ENCODE data around the gene CIAO2B.
A peak's percentile ranks its signal among the peaks of the same experiment; 100 is the strongest.
"Not testable (repeated sequence)": the region's sequence is repeated elsewhere in the genome, so short reads cannot be mapped to it uniquely, and the experiment has no call there.

The CIAO2B gene

GRCh38 chr16:66952430-66953110 is 18.4 kb upstream of the CIAO2B start:
- no peak overlapping the region for H3K4me3 ChIP-seq (ENCODE audit: low read length)
- peaks cover 25% of the 10 kb centered on the region for H3K4me1 ChIP-seq (ENCODE audit: control insufficient read depth, insufficient read depth, low read length)
- H3K36me3 ChIP-seq (ENCODE audit: control insufficient read depth, insufficient read depth, low read length): no peaks in the 10 kb centered on the region
- H3K27me3 ChIP-seq (ENCODE audit: control insufficient read depth, insufficient read depth, low read length): peaks cover 18% of the 10 kb centered on the region
- H3K9me3 ChIP-seq (ENCODE audit: control insufficient read depth, low read length): no peaks in the 10 kb centered on the region
- no peak overlapping the region for H3K9ac ChIP-seq (ENCODE audit: low read length)

DNA sequence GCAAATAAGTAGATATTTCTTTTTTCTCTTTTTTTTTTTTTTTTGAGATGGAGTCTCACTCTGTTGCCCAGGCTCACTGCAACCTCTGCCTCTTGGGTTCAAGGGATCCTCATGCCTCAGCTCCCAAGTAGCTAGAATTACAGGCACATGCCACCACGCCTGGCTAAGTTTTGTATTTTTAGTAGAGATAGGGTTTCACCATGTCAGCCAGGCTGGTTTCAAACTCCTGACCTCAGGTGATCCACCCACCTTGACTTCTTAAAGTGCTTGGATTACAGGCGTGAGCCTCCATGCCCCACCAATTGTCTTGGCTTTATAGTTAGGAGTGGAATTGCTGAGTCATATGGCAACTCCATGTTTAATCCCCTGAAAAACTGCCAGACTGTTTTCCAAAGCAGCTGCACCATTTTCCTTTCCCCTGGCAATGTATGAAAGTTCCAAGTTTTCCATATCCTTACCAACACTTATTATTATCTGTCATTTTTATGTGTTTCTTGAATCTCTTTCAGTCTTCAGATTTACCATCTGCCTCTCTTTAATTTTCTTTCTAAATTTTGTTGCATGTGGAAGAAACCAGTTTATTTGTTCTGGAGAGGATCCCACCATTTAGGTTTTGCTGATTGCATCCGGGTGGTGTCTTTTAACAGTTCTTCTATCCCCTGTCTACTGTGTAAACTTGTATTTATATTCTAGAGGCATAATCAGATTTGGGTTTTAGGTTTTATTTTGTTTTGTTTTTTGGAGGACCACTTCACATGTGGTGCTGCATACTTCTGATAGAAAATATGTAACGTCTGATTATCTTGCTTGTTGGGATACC is 17.0 kb upstream of the CIAO2B start:
- H3K36me3 ChIP-seq (ENCODE audit: control insufficient read depth, insufficient read depth, low read length): no peaks in the 10 kb centered on the region
- H3K27me3 ChIP-seq (ENCODE audit: control insufficient read depth, insufficient read depth, low read length): peaks cover 18% of the 10 kb centered on the region
- H3K4me1 ChIP-seq (ENCODE audit: control insufficient read depth, insufficient read depth, low read length): peaks cover 25% of the 10 kb centered on the region
- H3K9ac ChIP-seq (ENCODE audit: low read length): no peak overlapping the region
- no peak overlapping the region for H3K4me3 ChIP-seq (ENCODE audit: low read length)
- H3K9me3 ChIP-seq (ENCODE audit: control insufficient read depth, low read length): no peaks in the 10 kb centered on the region

DNA sequence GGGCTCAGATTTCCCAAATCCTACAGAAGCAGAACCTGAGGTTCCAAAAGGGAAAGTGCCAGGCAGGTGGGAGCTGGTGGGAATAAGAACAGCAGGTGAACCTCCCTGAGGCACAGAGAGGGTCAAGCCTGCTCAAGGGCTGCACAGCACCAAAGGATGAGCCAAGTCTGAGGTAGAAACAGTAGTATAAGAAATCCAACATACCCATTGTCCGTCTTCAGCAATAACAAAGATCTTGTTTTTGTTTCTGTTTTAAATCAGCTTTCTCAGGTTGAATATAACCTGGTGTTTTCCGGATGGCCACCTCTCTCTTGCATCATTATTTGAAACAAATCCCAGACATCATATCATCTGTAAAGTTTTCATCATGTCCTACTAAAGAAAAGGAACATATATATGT is 16.2 kb upstream of the CIAO2B start:
- Histone ChIP-seq H3K9me3 (ENCODE audit: control insufficient read depth, low read length) (no peaks in the 10 kb centered on the region), H3K4me3 (ENCODE audit: low read length) (no peak overlapping the region), H3K9ac (ENCODE audit: low read length) (no peak overlapping the region), H3K36me3 (ENCODE audit: control insufficient read depth, insufficient read depth, low read length) (no peaks in the 10 kb centered on the region), H3K27me3 (ENCODE audit: control insufficient read depth, insufficient read depth, low read length) (peaks cover 18% of the 10 kb centered on the region), H3K4me1 (ENCODE audit: control insufficient read depth, insufficient read depth, low read length) (peaks cover 25% of the 10 kb centered on the region)

DNA sequence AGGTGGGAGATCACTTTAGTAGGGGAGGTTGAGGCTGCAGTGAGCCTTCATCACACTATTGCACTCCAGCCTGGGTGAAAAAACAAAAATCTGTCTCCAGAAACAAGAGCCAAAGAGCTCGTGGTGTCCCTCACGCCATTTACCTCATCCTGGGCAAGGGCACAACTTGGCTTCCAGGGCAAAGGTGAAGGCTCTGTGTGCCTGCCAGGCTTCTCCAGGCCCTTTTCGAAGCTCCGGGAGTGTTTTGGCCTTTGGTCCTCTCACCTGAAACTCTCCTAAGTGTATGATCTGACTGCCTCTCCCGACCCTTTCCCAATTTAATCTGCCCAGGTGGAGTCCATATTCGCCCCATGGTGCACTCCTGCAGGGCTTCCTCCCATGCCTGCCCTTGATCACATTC is 15.3 kb upstream of the CIAO2B start:
- H3K9me3 ChIP-seq (ENCODE audit: control insufficient read depth, low read length): no peaks in the 10 kb centered on the region
- H3K9ac ChIP-seq (ENCODE audit: low read length): peak overlapping the region; percentile 51
- H3K4me1 ChIP-seq (ENCODE audit: control insufficient read depth, insufficient read depth, low read length): peaks cover 25% of the 10 kb centered on the region
- H3K36me3 ChIP-seq (ENCODE audit: control insufficient read depth, insufficient read depth, low read length): no peaks in the 10 kb centered on the region
- no peak overlapping the region for H3K4me3 ChIP-seq (ENCODE audit: low read length)
- H3K27me3 ChIP-seq (ENCODE audit: control insufficient read depth, insufficient read depth, low read length): peaks cover 18% of the 10 kb centered on the region

DNA sequence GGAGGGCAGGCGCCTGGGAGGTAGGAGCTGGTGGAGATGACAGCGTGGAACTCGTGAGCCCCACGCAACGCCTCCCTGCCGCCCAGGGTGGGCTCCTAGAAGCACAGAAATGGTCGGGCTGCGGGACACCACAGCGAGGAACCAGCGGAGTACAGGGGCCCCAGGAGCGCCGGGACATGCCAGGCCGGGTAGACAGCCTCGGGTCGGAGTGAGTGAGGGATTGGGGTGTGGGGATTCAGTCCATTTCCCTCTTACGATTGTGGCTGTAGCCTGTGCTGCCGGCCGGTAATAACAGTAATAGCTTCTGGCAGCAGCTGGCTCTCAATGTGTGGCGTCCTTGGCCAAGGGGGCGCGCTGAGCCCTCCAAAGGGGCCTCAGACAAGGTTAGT is 14.6 kb upstream of the CIAO2B start:
- H3K4me1 ChIP-seq (ENCODE audit: control insufficient read depth, insufficient read depth, low read length): peaks cover 21% of the 10 kb centered on the region
- peak overlapping the region; percentile 51 for H3K9ac ChIP-seq (ENCODE audit: low read length)
- peaks cover 18% of the 10 kb centered on the region for H3K27me3 ChIP-seq (ENCODE audit: control insufficient read depth, insufficient read depth, low read length)
- no peaks in the 10 kb centered on the region for H3K36me3 ChIP-seq (ENCODE audit: control insufficient read depth, insufficient read depth, low read length)
- H3K4me3 ChIP-seq (ENCODE audit: low read length): no peak overlapping the region
- no peaks in the 10 kb centered on the region for H3K9me3 ChIP-seq (ENCODE audit: control insufficient read depth, low read length)

- Histone ChIP-seq H3K9ac (ENCODE audit: low read length) (peak overlapping the region; percentile 51), H3K9me3 (ENCODE audit: control insufficient read depth, low read length) (no peaks in the 10 kb centered on the region), H3K4me3 (ENCODE audit: low read length) (peak overlapping the region; percentile 57), H3K36me3 (ENCODE audit: control insufficient read depth, insufficient read depth, low read length) (no peaks in the 10 kb centered on the region), H3K4me1 (ENCODE audit: control insufficient read depth, insufficient read depth, low read length) (peaks cover 16% of the 10 kb centered on the region), H3K27me3 (ENCODE audit: control insufficient read depth, insufficient read depth, low read length) (peaks cover 18% of the 10 kb centered on the region)
Observed at GRCh38 chr16:66948134-66948836, 14.1 kb upstream of the CIAO2B start.

DNA sequence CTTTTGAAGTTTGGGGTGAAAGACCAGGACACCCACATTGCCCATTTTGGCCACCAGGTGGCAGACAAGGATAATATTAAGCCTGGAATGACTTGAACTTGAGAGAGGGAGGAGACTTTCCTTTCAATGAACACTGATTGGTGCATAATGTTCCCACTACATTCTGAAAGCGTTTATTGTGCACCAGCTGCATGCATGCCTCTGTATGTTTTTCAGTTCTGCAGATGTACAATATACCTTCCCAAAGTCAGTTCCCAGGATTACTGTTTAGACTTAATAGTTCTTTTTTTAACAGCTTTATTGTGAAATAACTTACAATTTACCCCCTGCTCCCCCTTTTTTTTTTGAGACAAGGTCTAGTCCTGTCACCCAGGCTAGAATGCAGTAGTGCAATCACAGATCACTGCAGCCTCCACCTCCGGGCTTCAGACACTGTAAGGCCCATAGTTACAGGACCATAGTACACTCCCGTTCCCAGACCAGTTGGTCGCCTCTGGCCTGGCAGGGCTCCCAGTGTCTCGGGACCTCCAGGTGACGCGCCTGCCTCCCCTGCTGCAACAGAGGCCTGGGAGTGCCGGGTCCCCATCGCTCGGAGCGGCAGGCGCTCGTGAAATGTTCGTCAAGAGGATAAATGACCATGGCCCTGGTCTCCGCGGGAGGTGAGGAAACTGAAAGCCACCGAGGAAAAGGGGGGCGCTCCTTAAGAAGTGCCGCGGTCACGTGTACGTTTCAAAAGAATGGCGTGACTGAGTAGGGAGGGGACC is 13.3 kb upstream of the CIAO2B start:
- Histone ChIP-seq H3K9me3 (ENCODE audit: control insufficient read depth, low read length) (no peaks in the 10 kb centered on the region), H3K9ac (ENCODE audit: low read length) (peak overlapping the region; percentile 56), H3K27me3 (ENCODE audit: control insufficient read depth, insufficient read depth, low read length) (peaks cover 18% of the 10 kb centered on the region), H3K4me3 (ENCODE audit: low read length) (peak overlapping the region; percentile 57), H3K36me3 (ENCODE audit: control insufficient read depth, insufficient read depth, low read length) (no peaks in the 10 kb centered on the region), H3K4me1 (ENCODE audit: control insufficient read depth, insufficient read depth, low read length) (peaks cover 9% of the 10 kb centered on the region)

DNA sequence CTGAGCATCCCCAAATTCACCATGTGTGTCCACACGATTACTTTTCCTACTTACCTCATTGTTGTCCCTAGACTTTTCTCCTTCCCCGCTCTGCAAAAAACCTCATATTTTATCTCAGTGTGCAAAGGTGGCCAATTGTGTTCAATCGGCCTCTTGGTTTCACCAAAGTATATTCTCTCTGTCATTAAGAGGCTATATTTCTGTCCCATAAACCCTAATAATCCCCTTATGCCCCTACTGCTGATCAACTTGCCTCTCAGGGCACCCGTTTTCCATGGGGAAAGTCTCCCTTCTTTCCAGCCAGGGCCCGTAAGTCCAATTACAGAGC is 12.7 kb upstream of the CIAO2B start:
- H3K36me3 ChIP-seq (ENCODE audit: control insufficient read depth, insufficient read depth, low read length): no peaks in the 10 kb centered on the region
- peaks cover 9% of the 10 kb centered on the region for H3K4me1 ChIP-seq (ENCODE audit: control insufficient read depth, insufficient read depth, low read length)
- no peak overlapping the region for H3K4me3 ChIP-seq (ENCODE audit: low read length)
- H3K9ac ChIP-seq (ENCODE audit: low read length): no peak overlapping the region
- no peaks in the 10 kb centered on the region for H3K9me3 ChIP-seq (ENCODE audit: control insufficient read depth, low read length)
- H3K27me3 ChIP-seq (ENCODE audit: control insufficient read depth, insufficient read depth, low read length): peaks cover 18% of the 10 kb centered on the region

DNA sequence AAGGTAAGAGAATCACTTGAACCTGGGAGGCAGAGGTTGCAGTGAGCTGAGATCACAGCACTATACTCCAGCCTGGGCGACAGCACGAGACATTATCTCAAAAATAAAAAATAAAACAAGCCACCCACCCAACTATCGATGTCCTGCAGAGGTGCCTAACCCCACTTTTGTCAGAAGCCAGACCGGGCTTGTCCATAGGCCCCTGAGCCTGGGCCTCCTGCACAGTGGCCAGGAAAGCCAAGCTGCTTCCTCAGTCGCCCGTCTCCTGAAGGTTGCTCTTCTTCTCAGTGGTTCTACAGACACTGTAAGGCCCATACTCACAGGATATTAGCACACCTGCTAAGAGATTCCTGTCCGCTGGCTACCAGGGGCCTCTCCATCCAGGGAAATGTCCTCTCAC is 12.3 kb upstream of the CIAO2B start:
- Histone ChIP-seq H3K4me3 (ENCODE audit: low read length) (no peak overlapping the region), H3K4me1 (ENCODE audit: control insufficient read depth, insufficient read depth, low read length) (peaks cover 9% of the 10 kb centered on the region), H3K27me3 (ENCODE audit: control insufficient read depth, insufficient read depth, low read length) (peaks cover 18% of the 10 kb centered on the region), H3K36me3 (ENCODE audit: control insufficient read depth, insufficient read depth, low read length) (peaks cover 3% of the 10 kb centered on the region), H3K9me3 (ENCODE audit: control insufficient read depth, low read length) (no peaks in the 10 kb centered on the region), H3K9ac (ENCODE audit: low read length) (no peak overlapping the region)

- Histone ChIP-seq H3K9ac (ENCODE audit: low read length) (no peak overlapping the region), H3K4me1 (ENCODE audit: control insufficient read depth, insufficient read depth, low read length) (peaks cover 9% of the 10 kb centered on the region), H3K9me3 (ENCODE audit: control insufficient read depth, low read length) (no peaks in the 10 kb centered on the region), H3K27me3 (ENCODE audit: control insufficient read depth, insufficient read depth, low read length) (peaks cover 18% of the 10 kb centered on the region), H3K4me3 (ENCODE audit: low read length) (no peak overlapping the region), H3K36me3 (ENCODE audit: control insufficient read depth, insufficient read depth, low read length) (peaks cover 9% of the 10 kb centered on the region)
Observed at GRCh38 chr16:66945939-66946338, 11.7 kb upstream of the CIAO2B start.

DNA sequence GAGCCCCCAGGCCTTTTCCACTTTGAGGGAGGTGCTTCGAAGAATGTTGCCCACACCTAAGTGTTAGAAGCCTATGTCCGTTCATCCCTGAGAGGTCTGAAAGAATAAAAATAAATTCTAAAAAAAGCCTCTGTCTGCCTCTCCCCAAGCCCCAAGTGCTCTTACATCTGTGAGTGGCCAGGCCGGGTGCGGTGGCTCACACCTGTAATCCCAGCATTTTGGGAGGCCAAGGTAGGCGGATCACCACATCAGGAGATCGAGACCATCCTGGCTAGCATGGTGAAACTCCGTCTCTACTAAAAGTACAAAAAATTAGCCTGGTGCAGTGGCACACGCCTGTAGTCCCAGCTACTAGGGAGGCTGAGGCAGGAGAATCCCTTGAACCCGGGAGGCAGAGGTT is 10.8 kb upstream of the CIAO2B start:
- not testable (repeated sequence) for H3K9me3 ChIP-seq (ENCODE audit: control insufficient read depth, low read length); H3K4me1 ChIP-seq (ENCODE audit: control insufficient read depth, insufficient read depth, low read length); H3K9ac ChIP-seq (ENCODE audit: low read length); H3K4me3 ChIP-seq (ENCODE audit: low read length)
- H3K27me3 ChIP-seq (ENCODE audit: control insufficient read depth, insufficient read depth, low read length): peaks cover 18% of the 10 kb centered on the region
- peaks cover 18% of the 10 kb centered on the region for H3K36me3 ChIP-seq (ENCODE audit: control insufficient read depth, insufficient read depth, low read length)

Measured in mucosa of stomach (tissue), 1 donor.